HUES64 (cell line): ENCODE data around the gene INSIG1.

Source experiments
- H3K27ac ChIP-seq: 2 replicates; pipeline ENCODE4 v1.7.0; 2013; ENCODE audit warnings: low read depth, low read length, inconsistent platforms
- H3K27me3 ChIP-seq: 2 replicates; pipeline ENCODE4 v1.6.1; 2013; ENCODE audit warnings: mild to moderate bottlenecking, low read length; ENCODE audit not compliant: insufficient read depth
- H3K36me3 ChIP-seq: 2 replicates; pipeline ENCODE4 v1.6.1; 2013; ENCODE audit warnings: mild to moderate bottlenecking, low read length; ENCODE audit not compliant: insufficient read depth
- H3K4me1 ChIP-seq: 2 replicates; pipeline ENCODE4 v1.6.1; 2013; ENCODE audit warnings: mild to moderate bottlenecking, low read length, moderate library complexity; ENCODE audit not compliant: insufficient read depth
- H3K4me3 ChIP-seq: 2 replicates; pipeline ENCODE4 v1.5.1; 2013; ENCODE audit warnings: mild to moderate bottlenecking, low read length, moderate library complexity
- H3K9ac ChIP-seq: 2 replicates; pipeline ENCODE4 v1.6.1; 2013; ENCODE audit warnings: mild to moderate bottlenecking, low read depth, low read length
- H3K9me3 ChIP-seq: 2 replicates; pipeline ENCODE4 v1.6.1; 2013; ENCODE audit warnings: low read depth, low read length; ENCODE audit not compliant: insufficient read depth
- WGBS: fragments of 150-250, 120-280 bp; methylation state at CpG from one replicate; pipeline ENCODE4 v1.1.7; 2013; ENCODE audit warnings: missing lambda C conversion rate; 5-methylcytosine and 5-hydroxymethylcytosine counted together

Gene INSIG1

DNA sequence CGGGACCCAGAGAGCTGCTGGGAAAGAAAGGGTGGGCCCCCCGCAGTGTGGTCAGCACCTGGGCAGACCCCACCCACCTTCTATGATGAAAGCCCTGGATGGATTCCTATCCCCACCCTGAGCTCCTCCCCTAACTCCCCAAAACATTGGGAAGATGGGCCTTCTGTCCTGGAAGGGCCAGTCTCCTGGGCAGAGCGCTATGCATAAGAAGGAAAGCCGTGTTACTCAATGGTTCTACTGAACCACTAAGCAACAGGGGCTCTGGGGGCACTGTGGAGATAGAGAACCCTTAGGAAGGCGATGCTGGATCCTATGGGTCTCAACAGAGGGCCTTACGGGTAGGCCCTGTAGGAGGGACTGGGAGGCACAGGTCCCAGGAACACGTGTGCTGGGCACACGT, 30.7 kb upstream of the INSIG1 start:
- Histone ChIP-seq H3K4me3 (no peak overlapping the region), H3K4me1 (no peaks in the 10 kb centered on the region), H3K27ac (no peak overlapping the region), H3K9me3 (no peaks in the 10 kb centered on the region), H3K9ac (no peak overlapping the region), H3K27me3 (no peaks in the 10 kb centered on the region), H3K36me3 (no peaks in the 10 kb centered on the region)
- 91% methylated on average over 8 of the region's 8 CpGs for WGBS

DNA sequence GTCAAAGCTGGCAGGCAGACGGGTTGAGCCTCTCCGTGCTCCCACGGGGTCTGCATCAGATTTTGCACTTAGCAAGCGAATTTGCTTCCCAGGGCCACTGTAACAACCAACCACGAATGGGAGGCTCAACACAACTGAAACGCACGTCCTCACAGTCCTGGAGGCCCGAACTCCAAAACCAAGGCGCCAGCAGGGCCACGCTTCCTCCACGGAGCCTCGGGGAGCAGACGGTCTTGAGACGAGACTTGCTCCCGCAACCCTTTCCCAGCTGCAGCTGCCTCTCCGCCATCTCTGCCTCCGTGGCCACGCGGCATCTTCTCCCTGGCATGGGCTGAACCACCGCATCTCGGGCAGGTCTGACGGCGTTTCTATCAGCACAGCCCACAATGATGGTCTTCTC, 30.2 kb upstream of the INSIG1 start:
- WGBS = 94% methylated on average over 23 of the region's 23 CpGs
- Histone ChIP-seq H3K9ac (no peak overlapping the region), H3K27ac (no peak overlapping the region), H3K27me3 (no peaks in the 10 kb centered on the region), H3K9me3 (no peaks in the 10 kb centered on the region), H3K4me3 (no peak overlapping the region), H3K36me3 (no peaks in the 10 kb centered on the region), H3K4me1 (no peaks in the 10 kb centered on the region)

DNA sequence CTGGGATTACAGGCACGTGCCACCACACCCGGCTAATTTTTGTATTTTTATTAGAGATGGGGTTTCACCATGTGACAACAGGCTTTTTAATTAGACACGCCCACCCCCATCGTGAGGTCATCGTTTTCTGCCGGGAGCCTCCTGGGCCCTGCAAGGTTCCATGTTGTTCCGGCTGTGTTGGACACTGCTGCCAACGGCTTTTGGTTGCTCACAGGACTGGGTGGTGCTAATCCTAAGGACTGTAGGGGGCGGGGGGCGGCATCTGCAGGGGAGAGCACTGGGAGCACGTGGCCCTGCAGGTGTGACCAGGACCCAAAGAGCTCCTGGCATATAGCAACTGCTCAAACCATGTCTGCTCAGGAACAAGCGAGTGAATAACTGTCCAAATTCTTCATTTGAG, 29.5 kb upstream of the INSIG1 start:
- Histone ChIP-seq H3K9ac (no peak overlapping the region), H3K9me3 (no peaks in the 10 kb centered on the region), H3K36me3 (no peaks in the 10 kb centered on the region), H3K4me1 (no peaks in the 10 kb centered on the region), H3K4me3 (no peak overlapping the region), H3K27me3 (no peaks in the 10 kb centered on the region), H3K27ac (no peak overlapping the region)
- 97% methylated on average over 12 of the region's 12 CpGs for WGBS

DNA sequence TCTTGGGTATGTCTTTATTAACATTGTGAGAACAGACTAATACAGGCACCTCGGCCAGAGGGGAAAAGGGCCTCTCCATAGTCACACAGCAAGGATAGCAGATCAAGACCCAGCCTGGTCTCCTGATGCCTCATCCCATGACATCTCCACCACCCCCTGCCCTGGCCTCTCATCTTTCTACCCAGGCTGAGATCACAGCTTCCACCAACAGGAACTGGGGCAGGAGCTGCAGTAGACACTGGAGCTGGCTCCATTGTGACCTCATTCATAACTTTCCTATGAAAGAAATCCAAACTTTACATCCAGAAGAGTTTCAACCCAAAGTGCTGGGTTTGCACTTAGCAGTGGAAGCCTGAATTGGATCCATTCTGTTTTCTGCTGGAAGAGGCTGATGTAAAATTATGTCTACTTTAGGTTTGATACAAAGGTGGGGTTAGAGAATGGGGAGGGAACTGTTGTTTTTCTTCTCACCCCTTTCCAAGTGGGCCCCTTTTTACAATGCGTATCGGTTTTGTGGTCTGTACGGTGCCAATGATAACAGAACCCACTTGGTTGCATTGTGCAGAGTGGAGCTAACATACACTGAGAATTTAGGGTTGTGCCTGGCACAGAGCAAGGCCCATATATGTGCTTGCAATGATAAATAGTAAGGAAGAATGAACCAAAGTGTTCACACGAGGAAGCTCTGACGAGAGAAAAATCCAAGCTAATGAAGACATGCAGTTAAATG, 28.6 kb upstream of the INSIG1 start:
- Histone ChIP-seq H3K36me3 (no peaks in the 10 kb centered on the region), H3K27ac (no peak overlapping the region), H3K9ac (no peak overlapping the region), H3K27me3 (no peaks in the 10 kb centered on the region), H3K4me1 (no peaks in the 10 kb centered on the region), H3K9me3 (no peaks in the 10 kb centered on the region), H3K4me3 (no peak overlapping the region)
- WGBS = 94% methylated on average over 6 of the region's 6 CpGs

DNA sequence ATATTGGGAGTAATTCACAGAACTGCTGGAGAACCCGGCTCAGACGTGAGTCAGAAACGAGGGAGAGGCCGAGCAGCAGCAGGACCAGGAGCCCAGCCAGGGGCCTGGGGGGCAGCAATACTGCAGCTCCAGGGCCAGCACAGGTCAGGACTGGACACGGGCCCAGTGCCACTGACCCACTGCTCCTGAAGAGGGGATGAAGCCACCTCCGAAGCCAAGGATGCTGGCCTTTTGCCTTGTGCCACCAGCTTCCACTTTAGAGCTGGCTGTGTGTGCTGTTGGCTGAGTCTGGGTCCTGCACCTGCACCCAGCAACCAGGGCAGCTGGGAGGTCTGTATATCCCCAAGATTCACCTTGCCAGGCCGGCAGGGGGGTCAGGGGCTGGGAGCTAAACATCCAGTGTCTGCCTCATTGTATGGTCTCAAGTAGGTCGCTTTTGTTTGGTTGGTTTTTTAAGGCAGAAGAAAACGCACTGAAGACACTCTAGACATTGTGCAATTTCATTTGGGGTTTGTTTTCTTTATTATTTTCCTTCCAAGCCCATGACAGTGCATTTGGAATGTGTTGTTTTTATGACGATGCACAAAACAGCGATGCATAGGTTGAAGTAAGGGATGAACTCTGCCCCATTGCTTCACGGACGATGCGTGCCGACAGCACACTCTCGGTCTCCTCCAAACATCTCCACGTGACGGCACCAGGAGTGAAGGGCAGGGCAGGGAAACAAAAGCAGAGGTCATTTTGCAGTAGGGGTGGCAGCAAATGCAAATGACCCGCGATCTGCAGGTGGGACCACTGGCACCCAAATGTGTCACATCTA, 27.7 kb upstream of the INSIG1 start:
- Histone ChIP-seq H3K36me3 (no peaks in the 10 kb centered on the region), H3K4me3 (no peak overlapping the region), H3K4me1 (no peaks in the 10 kb centered on the region), H3K9ac (no peak overlapping the region), H3K27me3 (no peaks in the 10 kb centered on the region), H3K9me3 (no peaks in the 10 kb centered on the region), H3K27ac (no peak overlapping the region)
- WGBS = 89% methylated on average over 20 of the region's 20 CpGs

DNA sequence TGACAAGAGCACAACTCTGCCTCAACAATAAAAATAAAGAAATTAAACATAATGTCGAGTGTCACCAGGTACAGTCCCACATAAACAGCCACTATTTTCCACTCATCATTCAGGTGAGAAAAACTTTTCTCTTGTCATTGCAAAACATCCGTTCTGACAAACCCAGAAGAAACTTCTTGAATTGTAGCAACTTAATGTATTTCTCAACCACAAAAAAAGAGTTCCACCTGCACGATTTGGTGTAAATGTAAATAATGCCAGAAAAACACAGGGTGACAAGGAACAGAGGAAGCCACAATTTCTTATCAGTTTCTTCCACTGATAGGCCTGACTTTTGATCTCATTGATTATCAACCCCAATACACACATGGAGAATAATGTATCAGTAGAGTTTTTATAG, 26.8 kb upstream of the INSIG1 start:
- Histone ChIP-seq H3K27me3 (no peaks in the 10 kb centered on the region), H3K9ac (no peak overlapping the region), H3K4me3 (no peak overlapping the region), H3K9me3 (no peaks in the 10 kb centered on the region), H3K36me3 (no peaks in the 10 kb centered on the region), H3K4me1 (no peaks in the 10 kb centered on the region), H3K27ac (no peak overlapping the region)
- WGBS = 96% methylated on average over 2 of the region's 3 CpGs

DNA sequence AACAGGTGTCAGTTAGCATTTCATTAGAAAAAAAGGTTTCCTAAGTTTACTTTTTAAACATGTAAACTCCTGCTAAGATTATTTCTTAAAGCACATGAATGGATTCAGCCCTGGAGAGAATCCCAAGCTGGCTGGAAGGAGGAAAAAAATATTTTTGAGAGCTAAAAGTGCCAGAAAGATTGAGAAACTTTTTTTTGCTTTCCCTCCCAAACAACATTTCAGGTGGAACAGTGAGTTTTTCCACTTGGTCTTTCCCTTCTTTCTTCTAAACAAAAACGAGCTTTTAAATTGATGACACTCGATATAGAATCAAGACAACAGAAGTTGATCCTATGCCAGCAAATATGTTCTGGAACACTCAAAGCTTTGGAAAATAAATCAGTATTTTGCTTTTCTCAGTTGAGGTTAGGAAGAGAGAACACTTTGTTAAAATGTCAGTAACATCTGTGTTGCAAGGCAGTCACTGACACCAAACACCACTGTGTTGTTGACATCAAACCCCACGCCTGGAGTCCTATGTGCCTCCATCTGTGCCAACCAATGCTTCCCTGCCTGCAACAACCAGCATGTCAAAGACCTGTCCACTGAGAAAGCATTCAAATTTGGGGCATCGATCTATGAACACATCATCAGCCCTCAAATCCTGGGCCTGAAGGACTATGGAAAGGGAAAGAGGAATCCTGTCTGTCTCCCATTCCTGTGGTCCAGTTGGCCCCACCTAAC, 22.9 kb upstream of the INSIG1 start:
- no peak overlapping the region for H3K27ac ChIP-seq
- no peaks in the 10 kb centered on the region for H3K4me1 ChIP-seq
- H3K9ac ChIP-seq = no peak overlapping the region
- H3K4me3 ChIP-seq = no peak overlapping the region
- H3K27me3 ChIP-seq = no peaks in the 10 kb centered on the region
- H3K9me3 ChIP-seq = no peaks in the 10 kb centered on the region
- WGBS = 90% methylated on average over 4 of the region's 4 CpGs
- no peaks in the 10 kb centered on the region for H3K36me3 ChIP-seq

DNA sequence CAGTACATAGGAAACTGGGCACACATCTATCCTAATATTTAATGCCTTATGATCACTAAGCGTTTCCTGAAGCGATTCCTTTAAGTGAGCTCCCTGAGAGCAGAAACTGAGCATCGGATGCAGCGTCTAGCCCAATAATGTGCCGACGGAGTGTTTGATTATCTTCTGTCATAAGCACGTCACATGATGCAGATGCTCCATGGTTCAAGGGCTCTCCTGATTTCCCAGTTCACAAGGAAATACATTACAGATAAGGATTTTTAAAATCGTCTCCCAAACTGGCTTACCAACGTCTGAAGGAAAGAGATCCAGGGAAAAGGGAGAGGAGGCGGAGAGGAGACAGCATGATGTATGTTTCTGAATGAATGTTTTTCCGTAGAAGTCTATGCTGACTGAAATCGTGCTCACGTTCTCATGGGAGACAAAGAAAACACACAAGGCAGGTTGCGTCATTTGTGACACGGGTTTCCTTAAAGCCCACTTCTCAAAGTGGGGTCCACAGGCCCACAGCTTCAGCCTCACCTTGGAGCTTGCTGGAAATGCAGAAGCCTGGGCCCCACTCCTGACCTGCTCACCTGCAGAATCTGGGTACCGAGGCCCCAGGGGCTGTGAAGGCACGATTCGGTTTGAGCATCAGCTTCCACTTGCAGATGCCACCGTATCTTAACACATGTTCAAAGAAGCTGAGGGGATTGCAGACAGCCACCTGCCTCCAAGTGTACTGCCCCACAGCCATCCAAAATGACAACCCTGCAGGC, 21.5 kb upstream of the INSIG1 start:
- Histone ChIP-seq H3K27ac (no peak overlapping the region), H3K36me3 (no peaks in the 10 kb centered on the region), H3K4me1 (peaks cover 9% of the 10 kb centered on the region; the same call in 1 of the 2 replicates), H3K4me3 (no peak overlapping the region), H3K9ac (no peak overlapping the region), H3K27me3 (no peaks in the 10 kb centered on the region), H3K9me3 (no peaks in the 10 kb centered on the region)
- WGBS = 93% methylated on average over 19 of the region's 19 CpGs

DNA sequence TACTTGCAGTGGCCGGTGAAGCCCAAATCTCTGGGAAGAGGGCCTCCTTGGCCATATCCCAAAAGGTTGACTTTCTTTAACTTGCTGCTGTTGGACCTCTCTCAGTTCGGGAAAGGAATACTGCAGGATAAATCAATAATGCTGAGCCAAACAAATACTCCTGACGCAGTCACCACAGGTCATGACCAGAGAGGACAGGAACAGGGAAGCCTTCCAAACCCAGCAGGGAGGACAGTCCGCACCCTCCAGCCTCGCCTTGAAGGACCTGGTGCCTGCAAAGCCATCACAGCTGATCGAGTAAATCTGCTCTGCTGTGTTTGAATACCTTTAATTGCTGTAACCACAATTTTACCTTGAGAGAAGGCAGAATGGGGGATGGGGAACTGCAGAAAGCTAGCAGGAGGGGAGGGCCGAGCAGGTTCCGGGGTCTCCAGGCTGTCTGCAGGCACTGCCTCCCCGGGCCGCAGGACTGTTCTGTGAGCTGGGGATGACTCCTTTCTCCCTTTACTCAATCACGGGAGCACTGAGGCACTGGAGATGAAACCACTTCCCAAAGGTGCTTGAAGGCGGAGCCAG, 20.8 kb upstream of the INSIG1 start:
- H3K4me1 ChIP-seq = peaks cover 9% of the 10 kb centered on the region; the same call in 1 of the 2 replicates
- WGBS = 89% methylated on average over 12 of the region's 12 CpGs
- no peak overlapping the region for H3K4me3 ChIP-seq
- no peak overlapping the region for H3K9ac ChIP-seq
- no peaks in the 10 kb centered on the region for H3K36me3 ChIP-seq
- no peaks in the 10 kb centered on the region for H3K27me3 ChIP-seq
- no peaks in the 10 kb centered on the region for H3K9me3 ChIP-seq
- no peak overlapping the region for H3K27ac ChIP-seq

DNA sequence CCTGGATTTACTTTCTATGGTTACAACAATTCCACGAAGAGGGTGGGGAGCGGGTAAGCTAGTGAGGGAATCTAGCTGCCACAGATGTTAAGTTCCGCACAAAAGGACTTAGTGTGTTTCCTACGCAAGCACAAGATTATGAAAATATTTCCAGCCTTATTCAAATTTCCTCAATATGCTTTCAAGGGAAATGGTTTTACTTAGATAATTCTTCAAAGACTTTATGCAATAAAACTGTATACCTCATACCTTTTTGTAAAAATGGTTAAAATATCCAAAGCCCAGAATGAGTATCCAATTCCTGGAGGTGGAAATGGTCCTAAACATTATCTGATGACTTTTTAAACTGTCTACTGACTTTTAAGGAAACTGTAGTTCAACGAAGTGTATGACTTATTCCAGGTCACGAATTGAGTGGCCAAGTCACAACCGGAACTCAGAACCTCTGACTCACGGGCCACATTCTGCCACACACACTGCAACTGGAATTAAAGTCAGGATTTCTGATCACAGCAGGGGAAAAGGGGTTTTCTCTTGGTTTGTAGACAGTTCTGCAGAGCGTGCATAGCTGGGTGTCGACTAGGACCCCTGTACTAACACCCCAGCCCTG, 20.2 kb upstream of the INSIG1 start:
- WGBS = 91% methylated on average over 10 of the region's 10 CpGs
- peaks cover 9% of the 10 kb centered on the region; the same call in 1 of the 2 replicates for H3K4me1 ChIP-seq
- H3K27ac ChIP-seq = no peak overlapping the region
- H3K36me3 ChIP-seq = no peaks in the 10 kb centered on the region
- H3K4me3 ChIP-seq = no peak overlapping the region
- H3K9ac ChIP-seq = no peak overlapping the region
- no peaks in the 10 kb centered on the region for H3K27me3 ChIP-seq
- H3K9me3 ChIP-seq = no peaks in the 10 kb centered on the region
